HL-60/S4 treated with retinoic acid at 250 ng/mL for 4 days and 3 days (cell line): ENCODE data around the gene BCAT1.

ENCODE experiments used
- in situ Hi-C: fragments of 300-500 bp; cut with MboI; formaldehyde crosslinking; loops from 2 replicates; pipeline ENCODE4 v1.7.0; 2022; ENCODE audit warnings: low sequenced_read_pairs

BCAT1 gene

DNA sequence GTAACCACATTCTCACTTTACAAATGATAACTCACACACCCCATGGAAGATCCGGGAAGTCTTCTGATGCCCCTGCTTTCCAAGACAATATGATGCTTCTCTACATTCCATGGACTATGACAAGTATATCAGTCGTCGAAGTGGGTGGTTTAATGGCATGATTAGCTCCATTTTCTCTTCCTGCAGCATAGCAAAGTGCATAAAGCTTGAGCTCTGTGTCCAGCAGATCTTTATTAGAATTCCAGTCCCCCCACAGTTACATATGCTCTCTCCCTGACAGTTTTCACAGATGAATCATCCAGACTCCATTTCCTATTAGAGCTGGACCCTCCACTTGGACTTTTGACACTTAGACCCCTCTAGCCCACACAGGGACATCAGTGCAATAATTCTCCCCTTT, 174.9 kb downstream of the BCAT1 start:
- in situ Hi-C loops: no loop called here

DNA sequence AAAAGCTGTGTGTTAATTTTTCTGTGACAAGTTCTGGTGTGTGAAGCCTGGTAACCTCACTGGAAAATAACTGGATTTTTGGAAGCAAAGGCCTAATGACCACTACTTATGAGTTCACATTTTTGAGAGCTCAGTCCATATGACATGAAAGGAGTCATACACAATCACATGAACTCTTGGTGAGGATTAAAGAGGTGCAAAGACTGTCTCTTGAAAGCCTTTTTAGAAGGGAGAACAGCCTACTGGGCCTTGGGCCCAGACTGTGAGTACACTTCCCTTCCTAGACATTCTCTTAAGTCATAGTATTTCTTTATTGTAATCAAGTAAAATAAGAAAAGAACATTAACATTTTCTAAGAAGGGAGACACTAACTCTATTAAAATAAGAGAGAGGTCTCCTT, 176.1 kb downstream of the BCAT1 start:
- in situ Hi-C loops: no loop called here

DNA sequence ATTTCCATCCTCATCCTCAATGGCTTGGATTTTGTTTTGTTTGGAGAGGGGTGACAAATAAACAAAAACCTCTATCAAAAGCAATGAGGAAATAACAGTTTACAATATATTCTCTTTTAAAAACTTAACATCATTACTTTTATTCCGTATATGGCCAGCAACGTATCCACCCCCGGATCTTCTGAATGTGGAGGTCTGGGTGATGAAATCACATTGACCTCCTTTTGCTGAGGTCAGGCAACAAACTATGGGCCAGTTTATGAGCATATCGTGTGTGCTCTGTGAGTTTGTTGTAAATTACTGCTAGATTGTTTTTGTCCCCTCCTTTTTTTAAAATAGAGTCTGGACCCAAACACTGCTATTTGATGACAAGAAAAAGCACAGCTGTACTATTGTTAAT, 178.1 kb downstream of the BCAT1 start:
- in situ Hi-C loops: no loop called here

DNA sequence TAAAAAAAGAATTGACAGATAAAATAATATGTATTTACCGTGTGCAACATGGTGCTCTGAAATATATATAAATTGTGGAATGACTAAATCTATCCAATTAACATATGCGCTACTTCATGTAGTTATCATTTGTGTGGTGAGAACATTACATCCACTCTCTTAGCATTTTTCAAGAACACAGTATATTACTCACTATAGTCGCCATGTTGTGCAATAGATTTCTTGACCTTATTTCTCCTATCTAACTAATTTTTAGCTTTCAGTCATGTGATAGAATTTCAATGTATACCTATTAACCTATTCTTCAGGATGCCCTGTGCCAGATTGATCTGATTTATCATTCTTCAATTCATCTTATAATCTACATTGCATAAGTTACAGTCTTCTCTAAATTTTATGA, 178.6 kb downstream of the BCAT1 start:
- in situ Hi-C loops: no loop called here

DNA sequence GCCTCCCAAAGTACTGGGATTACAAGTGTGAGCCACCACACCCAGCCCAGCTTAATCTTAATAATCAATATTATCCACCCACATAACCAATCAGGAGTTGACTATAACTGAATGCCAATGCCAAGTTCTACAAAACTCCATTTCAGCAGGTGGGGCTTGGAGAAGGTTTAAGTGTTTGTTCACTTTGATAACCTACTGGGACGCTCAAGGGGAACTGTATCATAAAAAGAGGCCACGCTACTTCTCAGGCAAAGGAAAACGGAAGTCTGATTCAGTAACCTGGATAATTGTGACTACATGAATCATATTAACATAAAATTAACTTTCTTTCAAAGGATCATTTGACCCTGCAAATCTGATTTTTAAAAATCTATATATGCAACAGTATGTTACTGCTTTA, 179.2 kb downstream of the BCAT1 start:
- in situ Hi-C loops: no loop called here

DNA sequence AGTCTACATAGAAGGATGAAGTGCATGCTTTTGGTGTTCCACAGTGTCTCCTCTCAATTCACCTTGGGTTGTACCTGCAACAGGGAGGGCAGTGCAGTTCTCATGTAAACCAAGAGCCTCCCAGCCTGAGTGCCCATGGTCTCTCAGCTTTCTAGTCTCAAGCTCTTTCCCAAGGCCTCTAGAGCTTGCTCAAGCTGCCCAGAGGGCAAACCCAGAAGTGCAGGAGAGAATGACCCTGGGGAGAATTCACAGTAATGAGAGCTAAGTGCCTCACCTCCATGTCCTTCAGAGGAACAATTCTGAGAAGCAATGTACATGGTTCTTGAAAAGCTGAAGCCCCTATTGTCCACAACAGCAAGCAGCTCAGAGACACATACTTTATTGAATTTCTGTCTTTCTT, 180.5 kb downstream of the BCAT1 start:
- in situ Hi-C loops: no loop called here

DNA sequence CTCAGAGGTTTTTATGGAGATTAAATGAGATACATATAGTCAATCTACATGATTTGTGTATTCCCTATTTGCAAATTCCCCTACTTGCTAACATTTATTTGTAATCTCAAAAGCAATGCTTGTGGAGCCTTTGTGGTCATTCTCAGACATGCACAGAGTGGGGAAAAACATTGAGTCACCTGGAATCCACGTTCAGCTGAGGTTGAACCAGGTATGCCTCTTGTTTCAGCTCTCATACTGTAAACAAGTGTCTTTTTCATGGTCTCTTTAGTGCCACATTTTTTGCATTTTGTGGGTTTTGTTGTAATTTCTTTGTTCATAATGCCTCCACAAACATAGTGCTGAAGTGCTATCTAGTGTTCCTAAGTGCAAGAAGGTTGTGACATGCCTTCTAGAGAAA, 181.9 kb downstream of the BCAT1 start:
- in situ Hi-C loops: no loop called here

DNA sequence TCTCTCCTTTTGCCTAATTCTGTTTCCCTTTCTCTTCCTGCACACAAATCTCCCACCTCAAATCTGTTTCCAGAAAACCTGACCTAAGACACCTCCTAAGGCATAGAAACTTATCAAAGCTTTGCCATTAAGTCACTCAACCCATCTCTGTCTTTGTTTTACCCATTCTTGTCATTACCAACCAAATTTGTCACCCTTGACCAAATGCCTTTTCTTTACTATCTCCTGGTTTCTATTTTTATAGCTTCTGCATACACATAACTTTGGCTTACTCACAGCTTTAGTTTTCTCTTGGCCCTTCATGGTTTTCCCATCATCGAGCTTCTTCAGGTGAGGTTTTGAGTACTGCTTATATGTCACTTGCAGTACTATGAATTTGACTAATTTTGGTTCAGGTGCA, 184.2 kb downstream of the BCAT1 start:
- in situ Hi-C loops: no loop called here

DNA sequence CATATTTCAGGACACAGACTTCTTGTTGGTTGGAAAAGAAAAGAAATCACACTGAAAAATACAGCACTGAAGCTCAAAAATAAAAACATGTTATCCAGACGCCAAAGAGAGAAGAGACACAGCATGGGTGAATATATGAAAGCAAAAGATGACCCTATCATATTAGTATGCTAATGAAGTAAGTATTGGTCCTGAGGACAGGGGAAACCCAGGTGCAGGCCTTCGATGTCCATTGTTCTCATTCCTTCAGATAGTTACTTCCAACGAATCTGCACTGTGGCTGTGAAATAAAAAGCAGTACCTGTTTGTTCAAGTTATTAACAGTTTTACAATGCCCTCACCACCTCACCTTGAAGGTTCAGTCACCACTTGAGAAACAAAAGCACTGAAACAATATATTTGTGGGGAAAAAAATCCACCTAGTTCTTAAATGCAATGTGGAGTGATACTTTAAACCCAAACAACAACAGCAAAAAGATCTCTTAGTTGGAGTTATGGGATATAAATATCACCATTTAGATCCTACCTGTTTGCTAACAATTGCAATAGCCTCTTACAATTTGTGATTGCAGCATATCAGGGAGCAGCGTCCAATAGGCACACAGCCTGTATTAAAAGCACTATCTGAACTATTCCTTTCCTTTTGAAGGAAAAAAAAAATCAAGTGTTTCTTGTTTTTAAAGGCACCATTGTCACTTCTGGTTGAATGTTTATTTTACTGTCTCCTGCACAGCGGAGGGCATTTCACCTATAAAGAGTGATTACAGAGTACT, 188.1 kb downstream of the BCAT1 start:
- in situ Hi-C loops: no loop called here

DNA sequence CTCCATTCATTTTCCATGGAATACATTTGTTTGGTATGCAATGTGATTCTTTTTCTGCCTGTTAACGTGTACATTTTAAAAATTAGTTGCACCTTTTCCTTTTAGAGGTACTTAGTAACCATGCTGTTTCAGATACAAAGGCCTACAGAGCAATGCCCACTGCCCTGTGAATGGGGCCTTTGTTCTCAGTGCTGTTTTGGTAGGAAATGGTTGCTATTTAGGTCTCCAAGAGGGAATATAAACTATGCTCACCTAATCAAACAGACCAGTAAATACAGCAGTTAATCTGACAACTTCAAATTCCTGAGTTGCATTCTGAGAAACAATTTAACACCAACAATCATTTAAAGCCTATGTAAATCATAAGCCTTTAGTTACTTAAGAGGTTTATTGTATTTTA, 188.7 kb downstream of the BCAT1 start:
- in situ Hi-C loops: no loop called here
